ENCODE measurements around the gene APIP.
A peak's percentile ranks its signal among the peaks of the same experiment; 100 is the strongest.
"Not testable (repeated sequence)": the region's sequence is repeated elsewhere in the genome, so short reads cannot be mapped to it uniquely, and the experiment has no call there.

Gene APIP

DNA sequence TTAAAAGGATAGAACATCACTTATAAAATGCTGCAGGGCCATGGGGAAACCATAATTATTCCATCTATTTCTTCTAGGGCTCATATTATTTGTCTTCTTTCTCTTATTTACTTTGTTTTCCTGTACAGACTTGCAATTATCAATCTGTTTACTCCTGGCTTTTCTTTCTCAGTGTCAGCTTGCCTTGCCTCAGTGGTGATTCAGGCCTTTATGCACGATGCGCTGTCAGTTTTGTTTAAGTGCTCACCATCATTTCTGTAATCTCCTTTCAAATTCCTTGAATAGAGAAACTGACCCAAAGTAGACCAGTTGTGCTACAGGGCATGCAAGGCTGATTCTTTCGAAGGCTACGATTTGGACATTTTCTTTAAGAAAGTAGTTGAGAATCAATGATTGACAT is 5.0 kb upstream of the APIP start:
- no peak overlapping the region for H3K9ac ChIP-seq (ENCODE audit: low read depth, low read length)
- H3K4me1 ChIP-seq (ENCODE audit: control insufficient read depth, insufficient read depth, low read length) = peaks cover 9% of the 10 kb centered on the region
- no peak overlapping the region for H3K27ac ChIP-seq (ENCODE audit: low read depth, low read length)
- H3K27me3 ChIP-seq (ENCODE audit: control insufficient read depth, insufficient read depth, low read length) = no peaks in the 10 kb centered on the region
- no peak overlapping the region for H3K4me3 ChIP-seq (ENCODE audit: low read depth, low read length)
- peaks cover 11% of the 10 kb centered on the region; the same call in 1 of the 2 replicates for H3K36me3 ChIP-seq (ENCODE audit: control insufficient read depth, insufficient read depth, low read length)
- H3K9me3 ChIP-seq (ENCODE audit: control insufficient read depth, insufficient read depth, low read length) = no peaks in the 10 kb centered on the region

DNA sequence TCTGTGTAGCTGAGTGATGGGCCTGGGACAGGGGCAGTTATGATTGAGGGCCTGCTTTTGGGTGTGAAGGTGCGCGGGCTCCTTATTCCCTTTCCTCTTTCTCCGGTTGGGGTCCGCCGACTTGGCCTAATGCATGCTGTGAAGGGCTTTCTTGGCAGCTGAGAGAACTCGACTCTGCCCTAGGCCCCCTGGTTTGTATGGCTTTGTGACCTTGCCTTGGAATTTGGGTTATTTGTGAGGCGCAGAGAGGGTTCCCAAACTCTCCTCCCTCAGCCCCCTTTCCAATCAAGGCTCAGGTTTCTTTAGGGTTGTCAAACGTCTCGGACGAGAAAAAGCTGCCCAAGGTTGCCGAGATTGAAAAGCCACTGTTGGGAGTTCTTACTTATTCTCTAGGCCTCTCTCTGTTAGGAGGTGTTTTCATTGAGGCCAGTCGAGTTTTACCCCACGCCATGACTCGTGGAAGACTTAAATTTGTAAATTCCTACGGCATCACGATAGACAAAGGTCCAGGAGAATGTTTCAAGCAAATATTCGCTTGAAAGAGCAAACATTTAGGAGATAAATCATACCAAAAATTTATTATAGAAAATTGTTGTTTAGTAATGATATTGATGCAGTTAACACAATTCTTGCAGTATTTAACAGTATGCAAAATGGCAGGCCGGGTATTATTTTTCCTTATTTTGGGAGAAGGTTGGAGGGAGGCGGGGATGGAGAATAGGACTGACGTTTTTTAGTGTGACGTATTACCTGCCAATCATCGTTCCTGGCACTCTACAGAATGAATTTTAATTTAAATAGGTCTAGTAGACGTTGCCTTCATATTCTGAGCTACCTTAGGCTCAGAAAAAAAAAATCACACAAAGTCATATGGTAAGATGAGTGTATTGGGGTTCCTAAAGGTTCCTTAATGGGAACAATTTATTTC is 928 bp upstream of the APIP start:
- peak overlapping the region; percentile 96 for H3K9ac ChIP-seq (ENCODE audit: low read depth, low read length)
- H3K36me3 ChIP-seq (ENCODE audit: control insufficient read depth, insufficient read depth, low read length) = peaks cover 16% of the 10 kb centered on the region
- H3K4me1 ChIP-seq (ENCODE audit: control insufficient read depth, insufficient read depth, low read length) = peaks cover 14% of the 10 kb centered on the region
- H3K27ac ChIP-seq (ENCODE audit: low read depth, low read length) = peak overlapping the region; percentile 99
- peak overlapping the region; percentile 98 for H3K4me3 ChIP-seq (ENCODE audit: low read depth, low read length)
- no peaks in the 10 kb centered on the region for H3K9me3 ChIP-seq (ENCODE audit: control insufficient read depth, insufficient read depth, low read length)
- no peaks in the 10 kb centered on the region for H3K27me3 ChIP-seq (ENCODE audit: control insufficient read depth, insufficient read depth, low read length)

DNA sequence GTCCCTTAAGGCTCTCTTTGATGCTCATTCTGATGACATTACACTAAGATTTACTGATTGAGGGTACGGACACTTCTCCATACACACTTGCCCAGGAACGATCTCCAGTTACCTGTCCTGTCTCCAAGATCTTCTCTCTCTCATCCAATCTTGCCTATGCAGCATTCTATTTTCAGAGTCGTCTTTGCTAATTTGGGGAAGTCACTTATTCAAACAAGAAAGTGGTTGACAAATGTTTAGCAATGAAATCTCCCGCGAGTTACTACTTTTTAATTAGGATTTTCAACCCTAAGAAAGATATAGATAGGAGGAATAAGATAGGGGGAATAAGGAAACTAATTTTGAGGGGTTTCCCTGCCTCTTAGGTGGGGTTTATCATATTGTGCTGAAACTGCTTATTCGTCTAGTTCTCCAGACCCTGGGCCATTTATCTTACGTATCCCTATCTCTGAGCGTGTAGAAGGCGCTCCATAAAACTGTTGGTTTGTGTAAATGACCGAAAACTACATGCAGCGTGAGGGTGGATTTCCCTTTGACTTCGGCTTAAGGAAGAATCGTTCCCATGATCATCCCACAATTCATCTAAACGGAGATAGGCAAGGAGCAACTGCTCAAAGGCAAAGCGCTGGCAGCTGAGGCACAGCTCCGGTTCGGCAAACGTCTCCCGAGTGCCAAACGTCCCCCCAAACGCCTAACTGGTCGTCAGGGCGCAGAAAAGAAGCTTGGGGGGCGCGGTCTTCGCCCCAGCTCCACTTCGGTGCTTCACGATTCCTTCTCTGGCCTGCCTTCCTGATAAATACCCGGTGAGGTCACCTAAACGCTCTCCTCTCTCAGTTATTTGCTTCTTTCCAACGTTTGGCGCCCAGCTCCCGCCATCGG is 804 bp downstream of the APIP start:
- Histone ChIP-seq H3K36me3 (ENCODE audit: control insufficient read depth, insufficient read depth, low read length) (peaks cover 16% of the 10 kb centered on the region), H3K27ac (ENCODE audit: low read depth, low read length) (peak overlapping the region; percentile 99), H3K9me3 (ENCODE audit: control insufficient read depth, insufficient read depth, low read length) (no peaks in the 10 kb centered on the region), H3K4me1 (ENCODE audit: control insufficient read depth, insufficient read depth, low read length) (peaks cover 14% of the 10 kb centered on the region), H3K27me3 (ENCODE audit: control insufficient read depth, insufficient read depth, low read length) (no peaks in the 10 kb centered on the region), H3K9ac (ENCODE audit: low read depth, low read length) (peak overlapping the region; percentile 95), H3K4me3 (ENCODE audit: low read depth, low read length) (peak overlapping the region; percentile 100)

DNA sequence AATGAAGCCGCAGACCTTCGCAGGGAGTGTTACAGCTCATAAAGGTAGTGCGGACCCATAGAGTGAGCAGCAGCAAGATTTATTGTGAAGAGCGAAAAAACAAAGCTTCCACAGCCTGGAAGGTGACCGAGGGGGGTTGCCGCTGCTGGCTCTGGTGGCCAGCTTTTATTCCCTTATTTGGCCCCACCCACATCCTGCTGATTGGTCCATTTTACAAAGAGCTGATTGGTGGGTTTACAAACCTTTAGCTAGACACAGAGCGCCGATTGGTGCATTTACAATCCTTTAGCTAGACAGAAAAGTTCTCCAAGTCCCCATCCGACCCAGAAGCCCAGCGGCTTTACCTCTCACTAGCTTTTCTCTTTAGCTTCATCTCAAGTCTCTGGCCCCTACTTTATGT is 2.6 kb downstream of the APIP start:
- not testable (repeated sequence) for H3K27me3 ChIP-seq (ENCODE audit: control insufficient read depth, insufficient read depth, low read length); H3K27ac ChIP-seq (ENCODE audit: low read depth, low read length); H3K9me3 ChIP-seq (ENCODE audit: control insufficient read depth, insufficient read depth, low read length); H3K4me3 ChIP-seq (ENCODE audit: low read depth, low read length); H3K9ac ChIP-seq (ENCODE audit: low read depth, low read length)
- peaks cover 13% of the 10 kb centered on the region for H3K36me3 ChIP-seq (ENCODE audit: control insufficient read depth, insufficient read depth, low read length)
- H3K4me1 ChIP-seq (ENCODE audit: control insufficient read depth, insufficient read depth, low read length) = peaks cover 25% of the 10 kb centered on the region

DNA sequence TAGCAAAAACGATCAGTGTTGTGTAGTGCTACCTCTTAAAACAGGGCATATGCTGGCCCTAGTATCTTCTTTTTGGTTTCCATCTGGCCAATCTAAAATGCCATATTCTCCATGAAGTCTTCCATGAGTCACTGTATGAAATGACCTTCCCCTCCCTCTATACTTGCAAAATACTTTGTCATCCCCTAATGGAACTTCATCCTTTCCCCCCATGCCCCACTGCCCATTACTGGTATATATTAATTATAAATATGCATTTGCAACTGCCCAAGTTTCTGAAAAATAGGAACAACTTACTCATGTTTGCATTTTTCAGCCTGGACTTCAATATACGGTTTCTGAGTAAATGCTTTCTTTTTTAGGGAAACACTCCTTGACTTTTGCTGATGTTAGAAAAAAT is 4.5 kb downstream of the APIP start:
- Histone ChIP-seq H3K4me1 (ENCODE audit: control insufficient read depth, insufficient read depth, low read length) (peaks cover 26% of the 10 kb centered on the region), H3K27ac (ENCODE audit: low read depth, low read length) (no peak overlapping the region), H3K9me3 (ENCODE audit: control insufficient read depth, insufficient read depth, low read length) (no peaks in the 10 kb centered on the region), H3K9ac (ENCODE audit: low read depth, low read length) (no peak overlapping the region), H3K36me3 (ENCODE audit: control insufficient read depth, insufficient read depth, low read length) (peaks cover 13% of the 10 kb centered on the region), H3K4me3 (ENCODE audit: low read depth, low read length) (no peak overlapping the region), H3K27me3 (ENCODE audit: control insufficient read depth, insufficient read depth, low read length) (no peaks in the 10 kb centered on the region)

DNA sequence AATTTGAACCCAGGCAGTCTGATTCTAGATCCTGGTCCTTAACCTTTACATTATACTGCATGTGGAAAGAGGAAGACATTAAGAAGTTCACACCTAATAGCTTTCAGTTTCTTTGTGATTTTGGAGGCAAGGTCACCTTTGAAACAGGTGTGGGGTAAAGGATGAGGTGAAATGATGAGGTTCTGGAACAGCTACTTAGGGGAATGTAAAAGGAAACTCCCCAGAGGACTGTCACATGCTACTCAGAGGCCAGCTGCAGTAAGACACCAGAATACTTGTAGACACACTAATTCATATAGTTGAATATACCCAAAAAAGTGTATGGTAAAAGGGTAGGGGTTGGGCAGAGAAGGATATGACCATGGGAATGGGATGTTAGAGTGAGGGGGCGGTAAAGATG is 5.4 kb downstream of the APIP start:
- Histone ChIP-seq H3K27me3 (ENCODE audit: control insufficient read depth, insufficient read depth, low read length) (no peaks in the 10 kb centered on the region), H3K4me1 (ENCODE audit: control insufficient read depth, insufficient read depth, low read length) (peaks cover 26% of the 10 kb centered on the region), H3K4me3 (ENCODE audit: low read depth, low read length) (no peak overlapping the region), H3K27ac (ENCODE audit: low read depth, low read length) (no peak overlapping the region), H3K9ac (ENCODE audit: low read depth, low read length) (no peak overlapping the region), H3K9me3 (ENCODE audit: control insufficient read depth, insufficient read depth, low read length) (no peaks in the 10 kb centered on the region), H3K36me3 (ENCODE audit: control insufficient read depth, insufficient read depth, low read length) (peaks cover 13% of the 10 kb centered on the region)

DNA sequence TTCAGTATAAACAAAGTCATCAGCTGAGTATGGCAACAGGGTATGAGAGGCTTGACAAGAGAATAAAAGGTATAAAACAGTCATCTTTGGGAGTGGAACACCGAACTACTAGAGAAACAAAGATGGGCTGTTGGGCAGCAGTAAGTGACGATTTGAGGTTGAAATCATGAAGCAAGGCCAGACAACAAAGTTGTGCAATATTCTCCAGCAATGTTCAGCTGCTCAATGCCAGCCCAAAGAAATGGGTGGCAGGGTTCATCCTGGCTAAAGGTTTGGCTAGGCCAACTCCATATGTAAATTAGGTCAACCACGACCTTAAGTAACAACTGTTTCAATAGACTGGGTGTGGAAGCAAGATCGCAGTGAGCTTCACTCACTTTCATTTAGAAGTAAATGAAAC is 6.2 kb downstream of the APIP start:
- no peak overlapping the region for H3K9ac ChIP-seq (ENCODE audit: low read depth, low read length)
- H3K9me3 ChIP-seq (ENCODE audit: control insufficient read depth, insufficient read depth, low read length) = no peaks in the 10 kb centered on the region
- H3K4me1 ChIP-seq (ENCODE audit: control insufficient read depth, insufficient read depth, low read length) = peaks cover 23% of the 10 kb centered on the region
- peaks cover 13% of the 10 kb centered on the region for H3K36me3 ChIP-seq (ENCODE audit: control insufficient read depth, insufficient read depth, low read length)
- no peak overlapping the region for H3K4me3 ChIP-seq (ENCODE audit: low read depth, low read length)
- H3K27ac ChIP-seq (ENCODE audit: low read depth, low read length) = no peak overlapping the region
- no peaks in the 10 kb centered on the region for H3K27me3 ChIP-seq (ENCODE audit: control insufficient read depth, insufficient read depth, low read length)

DNA sequence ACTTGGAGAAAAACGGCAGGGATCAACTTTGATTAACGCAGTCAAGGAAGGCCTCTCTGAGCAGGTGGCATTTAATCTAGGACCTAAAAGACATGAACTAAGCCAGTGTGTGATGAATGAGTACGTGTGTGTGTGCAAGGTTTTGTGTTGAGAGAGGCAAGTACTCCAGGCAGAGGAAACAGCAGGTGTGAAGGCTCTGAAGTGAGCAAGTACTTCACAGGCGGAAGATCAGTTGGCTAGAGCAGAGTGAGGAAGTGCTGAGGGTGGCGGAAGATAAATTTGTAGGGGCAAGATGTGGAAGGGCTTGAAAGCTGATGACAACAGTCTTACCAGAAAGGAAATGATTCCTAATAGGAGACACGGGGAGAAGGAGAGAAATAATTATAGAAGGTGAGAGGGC is 6.8 kb downstream of the APIP start:
- peaks cover 13% of the 10 kb centered on the region for H3K36me3 ChIP-seq (ENCODE audit: control insufficient read depth, insufficient read depth, low read length)
- H3K9ac ChIP-seq (ENCODE audit: low read depth, low read length) = no peak overlapping the region
- peaks cover 22% of the 10 kb centered on the region for H3K4me1 ChIP-seq (ENCODE audit: control insufficient read depth, insufficient read depth, low read length)
- H3K27ac ChIP-seq (ENCODE audit: low read depth, low read length) = no peak overlapping the region
- H3K27me3 ChIP-seq (ENCODE audit: control insufficient read depth, insufficient read depth, low read length) = no peaks in the 10 kb centered on the region
- H3K9me3 ChIP-seq (ENCODE audit: control insufficient read depth, insufficient read depth, low read length) = no peaks in the 10 kb centered on the region
- H3K4me3 ChIP-seq (ENCODE audit: low read depth, low read length) = no peak overlapping the region

DNA sequence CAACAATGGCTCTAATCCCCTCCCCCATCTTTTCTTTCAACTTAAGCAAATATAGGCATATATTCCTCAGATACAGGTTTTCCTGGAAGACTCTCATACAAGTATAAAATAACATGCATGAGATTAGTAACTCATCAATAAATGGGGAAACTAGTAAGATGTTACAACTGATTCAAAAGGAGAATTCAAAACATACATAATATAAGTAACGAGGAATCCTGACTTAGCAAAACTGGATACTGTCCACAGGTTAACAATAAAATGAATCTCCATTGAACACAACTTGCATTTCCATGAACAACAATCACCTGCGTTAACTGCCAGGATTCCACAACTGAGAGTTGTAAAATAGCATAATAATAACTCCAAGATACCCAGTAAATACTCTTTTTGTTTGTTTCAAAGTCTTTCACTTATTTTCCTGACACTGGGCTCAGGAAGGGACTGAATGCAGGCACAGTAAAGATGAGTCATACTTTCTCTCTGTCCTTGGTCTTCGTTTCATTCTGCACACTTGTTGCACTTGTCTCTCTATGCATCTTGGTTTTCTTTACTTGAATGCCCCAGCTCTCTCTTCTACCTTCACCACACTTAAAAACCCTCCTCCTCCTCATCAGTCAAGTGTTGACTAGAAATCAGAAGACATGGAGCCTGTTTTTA is 8.1 kb downstream of the APIP start:
- Histone ChIP-seq H3K9me3 (ENCODE audit: control insufficient read depth, insufficient read depth, low read length) (peaks cover 5% of the 10 kb centered on the region), H3K27ac (ENCODE audit: low read depth, low read length) (no peak overlapping the region), H3K9ac (ENCODE audit: low read depth, low read length) (no peak overlapping the region), H3K4me3 (ENCODE audit: low read depth, low read length) (no peak overlapping the region; the same call in 1 of the 2 replicates), H3K36me3 (ENCODE audit: control insufficient read depth, insufficient read depth, low read length) (peaks cover 8% of the 10 kb centered on the region; the same call in 1 of the 2 replicates), H3K27me3 (ENCODE audit: control insufficient read depth, insufficient read depth, low read length) (no peaks in the 10 kb centered on the region), H3K4me1 (ENCODE audit: control insufficient read depth, insufficient read depth, low read length) (peaks cover 22% of the 10 kb centered on the region)

DNA sequence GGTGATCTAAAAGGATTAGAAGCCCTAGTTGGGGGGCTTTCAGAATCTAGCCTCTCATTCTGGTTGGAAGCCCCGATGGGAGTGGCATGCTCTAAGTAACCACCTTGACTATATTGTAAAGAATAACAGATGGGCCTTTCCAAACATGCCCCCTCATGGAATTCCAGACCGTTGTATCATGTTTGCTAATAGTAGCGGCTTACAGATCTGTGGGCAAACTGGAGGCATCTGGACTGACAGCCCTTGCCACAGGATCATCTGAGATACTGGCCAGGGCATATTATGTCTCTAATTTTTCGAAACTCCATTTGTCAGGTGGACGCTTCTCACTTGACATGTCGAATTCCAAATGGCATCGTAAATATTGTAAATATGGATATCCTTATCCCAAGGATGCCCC is 10.5 kb downstream of the APIP start:
- Histone ChIP-seq H3K9ac (ENCODE audit: low read depth, low read length) (no peak overlapping the region), H3K27ac (ENCODE audit: low read depth, low read length) (no peak overlapping the region), H3K36me3 (ENCODE audit: control insufficient read depth, insufficient read depth, low read length) (peaks cover 8% of the 10 kb centered on the region; the same call in 1 of the 2 replicates), H3K4me1 (ENCODE audit: control insufficient read depth, insufficient read depth, low read length) (peaks cover 22% of the 10 kb centered on the region), H3K9me3 (ENCODE audit: control insufficient read depth, insufficient read depth, low read length) (peaks cover 23% of the 10 kb centered on the region), H3K27me3 (ENCODE audit: control insufficient read depth, insufficient read depth, low read length) (no peaks in the 10 kb centered on the region), H3K4me3 (ENCODE audit: low read depth, low read length) (no peak overlapping the region)
